GM12878 (cell line): ENCODE data around the gene TMEM120B. TPM values are rescaled to one million over a fixed set of nuclear protein-coding genes. Genes with fewer than 3 reads are reported as not detected.

Experiments used
- BMI1 ChIP-seq: fragments of 450-650 bp; IDR thresholded peaks from 2 replicates; pipeline ENCODE4 v1.6.1; 2016; ENCODE audit warnings: mild to moderate bottlenecking, moderate library complexity, borderline replicate concordance
- DPF2 ChIP-seq: fragments of 450-650 bp; IDR thresholded peaks from 2 replicates; pipeline ENCODE4 v1.6.1; 2017; ENCODE audit warnings: mild to moderate bottlenecking
- GABPA ChIP-seq: IDR thresholded peaks from 2 replicates; pipeline ENCODE4 v1.6.1; 2014; ENCODE audit warnings: antibody characterized with exemption, low read depth, mild to moderate bottlenecking, inconsistent platforms
- GATAD2B ChIP-seq: fragments of 450-650 bp; conservative IDR thresholded peaks from 2 replicates; pipeline ENCODE4 v1.6.1; 2017; ENCODE audit warnings: low read depth, mild to moderate bottlenecking, moderate library complexity
- HDAC6 ChIP-seq: fragments of 200-600 bp; sonication (generic); IDR thresholded peaks from one replicate; pipeline ENCODE4 v1.8.0; 2017; ENCODE audit warnings: antibody characterized with exemption; ENCODE audit not compliant: unreplicated experiment
- TARDBP ChIP-seq: IDR thresholded peaks from 2 replicates; pipeline ENCODE4 v1.6.1; 2016; ENCODE audit warnings: borderline replicate concordance
- polyA plus RNA-seq, 11 experiments: library from polyadenylated mRNA; depleted of rRNA in 4 of 11; unstranded in 6 of 11; stranded (reverse) in 5 of 11; fragments of >200 nt; fragmentation: Nextera tagmentation in 4 of 11; fragmentation: Illumina TruSeq in 1 of 11; extraction: Ambion mirVana in 4 of 11; extraction: Trizol in 1 of 11; gene quantifications; 1 replicate in 1 of 11; 2 replicates in 10 of 11; pipeline versions ENCODE4 v1.2.1 to v1.2.3, GENCODE V29; 2011 to 2016; ENCODE audit warnings: inconsistent platforms in 2 of 11, missing spikeins in 2 of 11, low read depth in 1 of 11
- total RNA-seq, 4 experiments: library from RNA; depleted of rRNA in 3 of 4; stranded (reverse); fragments of >200 nt in 3 of 4; fragmentation: Illumina TruSeq in 1 of 4; extraction: Trizol in 1 of 4; gene quantifications; 2 replicates each; pipeline versions ENCODE4 v1.2.1 to v1.2.3, GENCODE V29; 2013 to 2021
- TF ChIP-seq, protein P1 (sequence below): fragments of 450-650 bp; IDR thresholded peaks from 2 replicates; pipeline ENCODE4 v1.6.1; 2017; ENCODE audit warnings: mild to moderate bottlenecking, moderate library complexity
- TF ChIP-seq, protein P2 (sequence below): IDR thresholded peaks from 2 replicates; pipeline ENCODE4 v1.6.1; 2012; ENCODE audit warnings: low read length, inconsistent platforms
- TF ChIP-seq, protein P3 (sequence below): fragments of 450-650 bp; IDR thresholded peaks from 2 replicates; pipeline ENCODE4 v1.6.1; 2017; ENCODE audit warnings: antibody characterized with exemption, mild to moderate bottlenecking, moderate library complexity

Gene TMEM120B
- total and polyA plus RNA-seq, 10 of the 15 experiments (the other 5 are each of a cell fraction or from before 2014, with no cell fraction given) = 4.0 to 26.2 (median 9.2) TPM

DNA sequence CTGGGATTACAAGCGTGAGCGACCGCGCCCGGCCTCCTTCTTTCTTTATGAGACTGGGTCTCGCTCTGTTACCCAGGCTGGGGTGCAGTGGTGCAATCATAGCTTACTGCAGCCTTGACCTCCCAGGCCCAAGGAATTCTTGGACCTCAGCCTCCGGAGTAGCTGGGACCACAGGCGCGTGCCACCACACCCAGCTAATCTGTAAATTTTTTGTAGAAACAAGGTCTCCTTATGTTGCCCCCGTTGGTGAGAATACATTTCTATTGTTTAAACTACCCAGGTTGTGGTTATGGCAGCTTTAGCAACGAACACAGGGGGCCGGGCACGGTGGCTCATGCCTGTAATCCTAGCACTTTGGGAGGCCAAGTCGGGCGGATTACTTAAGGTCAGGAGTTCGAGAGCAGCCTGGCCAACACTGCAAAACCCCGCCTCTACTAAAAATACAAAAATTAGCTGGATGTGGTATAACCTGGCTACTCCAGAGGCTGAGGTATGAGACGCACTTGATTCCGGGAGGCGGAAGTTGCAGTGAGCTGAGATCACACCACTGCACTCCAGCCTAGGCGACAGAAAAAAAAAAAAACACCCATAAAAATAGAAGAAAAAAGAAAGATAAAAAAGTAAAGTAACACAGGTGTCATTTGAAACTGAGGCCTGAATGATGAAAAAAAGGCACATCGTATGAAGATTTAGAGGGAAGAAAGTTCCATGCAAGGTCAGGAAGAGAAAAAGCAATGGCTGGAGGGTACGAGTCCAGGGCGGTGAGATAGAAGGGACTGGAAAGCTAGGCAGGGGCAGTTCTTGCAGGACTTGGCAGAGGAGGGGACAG lies 977 bp upstream of the TMEM120B start (continued):
- TF ChIP-seq, protein P1, sequence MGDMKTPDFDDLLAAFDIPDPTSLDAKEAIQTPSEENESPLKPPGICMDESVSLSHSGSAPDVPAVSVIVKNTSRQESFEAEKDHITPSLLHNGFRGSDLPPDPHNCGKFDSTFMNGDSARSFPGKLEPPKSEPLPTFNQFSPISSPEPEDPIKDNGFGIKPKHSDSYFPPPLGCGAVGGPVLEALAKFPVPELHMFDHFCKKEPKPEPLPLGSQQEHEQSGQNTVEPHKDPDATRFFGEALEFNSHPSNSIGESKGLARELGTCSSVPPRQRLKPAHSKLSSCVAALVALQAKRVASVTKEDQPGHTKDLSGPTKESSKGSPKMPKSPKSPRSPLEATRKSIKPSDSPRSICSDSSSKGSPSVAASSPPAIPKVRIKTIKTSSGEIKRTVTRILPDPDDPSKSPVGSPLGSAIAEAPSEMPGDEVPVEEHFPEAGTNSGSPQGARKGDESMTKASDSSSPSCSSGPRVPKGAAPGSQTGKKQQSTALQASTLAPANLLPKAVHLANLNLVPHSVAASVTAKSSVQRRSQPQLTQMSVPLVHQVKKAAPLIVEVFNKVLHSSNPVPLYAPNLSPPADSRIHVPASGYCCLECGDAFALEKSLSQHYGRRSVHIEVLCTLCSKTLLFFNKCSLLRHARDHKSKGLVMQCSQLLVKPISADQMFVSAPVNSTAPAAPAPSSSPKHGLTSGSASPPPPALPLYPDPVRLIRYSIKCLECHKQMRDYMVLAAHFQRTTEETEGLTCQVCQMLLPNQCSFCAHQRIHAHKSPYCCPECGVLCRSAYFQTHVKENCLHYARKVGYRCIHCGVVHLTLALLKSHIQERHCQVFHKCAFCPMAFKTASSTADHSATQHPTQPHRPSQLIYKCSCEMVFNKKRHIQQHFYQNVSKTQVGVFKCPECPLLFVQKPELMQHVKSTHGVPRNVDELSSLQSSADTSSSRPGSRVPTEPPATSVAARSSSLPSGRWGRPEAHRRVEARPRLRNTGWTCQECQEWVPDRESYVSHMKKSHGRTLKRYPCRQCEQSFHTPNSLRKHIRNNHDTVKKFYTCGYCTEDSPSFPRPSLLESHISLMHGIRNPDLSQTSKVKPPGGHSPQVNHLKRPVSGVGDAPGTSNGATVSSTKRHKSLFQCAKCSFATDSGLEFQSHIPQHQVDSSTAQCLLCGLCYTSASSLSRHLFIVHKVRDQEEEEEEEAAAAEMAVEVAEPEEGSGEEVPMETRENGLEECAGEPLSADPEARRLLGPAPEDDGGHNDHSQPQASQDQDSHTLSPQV = no peak
- no peak for TF ChIP-seq DPF2
- TF ChIP-seq, protein P2, sequence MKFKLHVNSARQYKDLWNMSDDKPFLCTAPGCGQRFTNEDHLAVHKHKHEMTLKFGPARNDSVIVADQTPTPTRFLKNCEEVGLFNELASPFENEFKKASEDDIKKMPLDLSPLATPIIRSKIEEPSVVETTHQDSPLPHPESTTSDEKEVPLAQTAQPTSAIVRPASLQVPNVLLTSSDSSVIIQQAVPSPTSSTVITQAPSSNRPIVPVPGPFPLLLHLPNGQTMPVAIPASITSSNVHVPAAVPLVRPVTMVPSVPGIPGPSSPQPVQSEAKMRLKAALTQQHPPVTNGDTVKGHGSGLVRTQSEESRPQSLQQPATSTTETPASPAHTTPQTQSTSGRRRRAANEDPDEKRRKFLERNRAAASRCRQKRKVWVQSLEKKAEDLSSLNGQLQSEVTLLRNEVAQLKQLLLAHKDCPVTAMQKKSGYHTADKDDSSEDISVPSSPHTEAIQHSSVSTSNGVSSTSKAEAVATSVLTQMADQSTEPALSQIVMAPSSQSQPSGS = no peak
- no peak for TF ChIP-seq GABPA
- no peak for TF ChIP-seq GATAD2B
- no peak for TF ChIP-seq HDAC6
- no peak for TF ChIP-seq BMI1
- TF ChIP-seq TARDBP = no peak
- TF ChIP-seq, protein P3, sequence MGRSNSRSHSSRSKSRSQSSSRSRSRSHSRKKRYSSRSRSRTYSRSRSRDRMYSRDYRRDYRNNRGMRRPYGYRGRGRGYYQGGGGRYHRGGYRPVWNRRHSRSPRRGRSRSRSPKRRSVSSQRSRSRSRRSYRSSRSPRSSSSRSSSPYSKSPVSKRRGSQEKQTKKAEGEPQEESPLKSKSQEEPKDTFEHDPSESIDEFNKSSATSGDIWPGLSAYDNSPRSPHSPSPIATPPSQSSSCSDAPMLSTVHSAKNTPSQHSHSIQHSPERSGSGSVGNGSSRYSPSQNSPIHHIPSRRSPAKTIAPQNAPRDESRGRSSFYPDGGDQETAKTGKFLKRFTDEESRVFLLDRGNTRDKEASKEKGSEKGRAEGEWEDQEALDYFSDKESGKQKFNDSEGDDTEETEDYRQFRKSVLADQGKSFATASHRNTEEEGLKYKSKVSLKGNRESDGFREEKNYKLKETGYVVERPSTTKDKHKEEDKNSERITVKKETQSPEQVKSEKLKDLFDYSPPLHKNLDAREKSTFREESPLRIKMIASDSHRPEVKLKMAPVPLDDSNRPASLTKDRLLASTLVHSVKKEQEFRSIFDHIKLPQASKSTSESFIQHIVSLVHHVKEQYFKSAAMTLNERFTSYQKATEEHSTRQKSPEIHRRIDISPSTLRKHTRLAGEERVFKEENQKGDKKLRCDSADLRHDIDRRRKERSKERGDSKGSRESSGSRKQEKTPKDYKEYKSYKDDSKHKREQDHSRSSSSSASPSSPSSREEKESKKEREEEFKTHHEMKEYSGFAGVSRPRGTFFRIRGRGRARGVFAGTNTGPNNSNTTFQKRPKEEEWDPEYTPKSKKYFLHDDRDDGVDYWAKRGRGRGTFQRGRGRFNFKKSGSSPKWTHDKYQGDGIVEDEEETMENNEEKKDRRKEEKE = no peak
